Measurements from ENCODE around the gene LSM12.

The LSM12 gene

DNA sequence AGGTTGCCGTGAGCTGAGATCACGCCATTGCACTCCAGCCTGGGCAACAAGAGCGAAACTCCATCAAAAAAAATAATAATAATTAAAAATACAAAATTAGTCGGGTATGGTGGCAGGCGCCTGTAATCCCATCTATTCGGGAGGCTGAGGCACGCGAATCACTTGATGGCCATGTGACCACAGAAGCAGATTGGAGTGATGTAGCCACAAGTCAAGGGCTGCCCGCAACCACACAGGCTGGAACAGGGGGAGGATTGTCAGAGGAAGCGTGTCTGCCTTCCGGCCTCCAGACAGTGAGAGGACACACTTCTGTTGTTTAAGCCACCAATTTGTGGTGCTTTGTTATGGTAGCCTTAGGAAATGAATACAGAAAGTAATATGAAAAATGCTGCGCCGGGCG, 73.8 kb downstream of the LSM12 start:
- TF ChIP-seq, protein P1, sequence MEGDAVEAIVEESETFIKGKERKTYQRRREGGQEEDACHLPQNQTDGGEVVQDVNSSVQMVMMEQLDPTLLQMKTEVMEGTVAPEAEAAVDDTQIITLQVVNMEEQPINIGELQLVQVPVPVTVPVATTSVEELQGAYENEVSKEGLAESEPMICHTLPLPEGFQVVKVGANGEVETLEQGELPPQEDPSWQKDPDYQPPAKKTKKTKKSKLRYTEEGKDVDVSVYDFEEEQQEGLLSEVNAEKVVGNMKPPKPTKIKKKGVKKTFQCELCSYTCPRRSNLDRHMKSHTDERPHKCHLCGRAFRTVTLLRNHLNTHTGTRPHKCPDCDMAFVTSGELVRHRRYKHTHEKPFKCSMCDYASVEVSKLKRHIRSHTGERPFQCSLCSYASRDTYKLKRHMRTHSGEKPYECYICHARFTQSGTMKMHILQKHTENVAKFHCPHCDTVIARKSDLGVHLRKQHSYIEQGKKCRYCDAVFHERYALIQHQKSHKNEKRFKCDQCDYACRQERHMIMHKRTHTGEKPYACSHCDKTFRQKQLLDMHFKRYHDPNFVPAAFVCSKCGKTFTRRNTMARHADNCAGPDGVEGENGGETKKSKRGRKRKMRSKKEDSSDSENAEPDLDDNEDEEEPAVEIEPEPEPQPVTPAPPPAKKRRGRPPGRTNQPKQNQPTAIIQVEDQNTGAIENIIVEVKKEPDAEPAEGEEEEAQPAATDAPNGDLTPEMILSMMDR (IDR thresholded peaks at IDR 0.05; ENCODE audit: insufficient read depth, low read length, poor library complexity, severe bottlenecking): no peak
- no peak for TF ChIP-seq EZH2phosphoT487 (conservative IDR thresholded peaks at IDR 0.05; ENCODE audit: low read length)
- Histone ChIP-seq H4K20me1 (ENCODE audit: low read depth, low read length) (no peaks in the 10 kb centered on the region), H3K36me3 (ENCODE audit: low read length) (no peaks in the 10 kb centered on the region), H3K9me2 (replicated peaks; ENCODE audit: insufficient read depth, low read length) (no peaks in the 10 kb centered on the region), H3K9me3 (ENCODE audit: insufficient read depth, low read length) (no peaks in the 10 kb centered on the region), H3K9ac (ENCODE audit: low read length) (no peak overlapping the region), H3K27me3 (ENCODE audit: low read length) (no peaks in the 10 kb centered on the region), H3F3A (ENCODE audit: insufficient read depth) (no peaks in the 10 kb centered on the region), H3K27ac (ENCODE audit: low read depth, low read length) (no peak overlapping the region), H3K79me2 (ENCODE audit: insufficient read depth, low read length) (no peaks in the 10 kb centered on the region), H3K4me2 (ENCODE audit: low read depth, low read length, poor library complexity, severe bottlenecking) (no peak overlapping the region), H2AFZ (ENCODE audit: low read depth, low read length, severe bottlenecking) (no peak overlapping the region), H3K4me3 (ENCODE audit: insufficient read depth, low read length, poor library complexity, severe bottlenecking) (no peak overlapping the region)

DNA sequence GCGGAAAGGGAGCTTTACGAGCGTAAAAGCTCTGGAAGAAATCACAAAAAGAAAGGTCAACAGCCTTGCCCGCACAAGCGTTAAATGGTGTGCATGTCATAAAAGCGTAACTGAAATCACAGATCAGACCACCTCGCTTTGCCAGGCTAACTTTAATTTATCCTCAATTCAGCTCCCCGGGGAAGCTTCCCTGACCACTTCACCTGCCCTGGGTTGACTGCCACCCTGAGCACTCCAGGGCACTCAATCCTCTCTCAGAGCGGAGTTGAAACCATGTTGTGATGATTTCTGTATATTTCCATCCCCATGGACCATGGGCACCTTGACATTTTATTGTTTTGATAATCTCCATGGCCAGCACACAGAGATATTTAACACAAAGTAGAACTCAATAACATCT, 78.2 kb downstream of the LSM12 start:
- Histone ChIP-seq H3K9ac (ENCODE audit: low read length) (no peak overlapping the region), H3K9me2 (replicated peaks; ENCODE audit: insufficient read depth, low read length) (no peaks in the 10 kb centered on the region), H3K4me3 (ENCODE audit: insufficient read depth, low read length, poor library complexity, severe bottlenecking) (no peak overlapping the region), H4K20me1 (ENCODE audit: low read depth, low read length) (no peaks in the 10 kb centered on the region), H3K27ac (ENCODE audit: low read depth, low read length) (no peak overlapping the region), H3K27me3 (ENCODE audit: low read length) (no peaks in the 10 kb centered on the region), H3K9me3 (ENCODE audit: insufficient read depth, low read length) (no peaks in the 10 kb centered on the region), H3F3A (ENCODE audit: insufficient read depth) (no peaks in the 10 kb centered on the region), H3K36me3 (ENCODE audit: low read length) (no peaks in the 10 kb centered on the region), H3K79me2 (ENCODE audit: insufficient read depth, low read length) (no peaks in the 10 kb centered on the region), H2AFZ (ENCODE audit: low read depth, low read length, severe bottlenecking) (no peak overlapping the region), H3K4me2 (ENCODE audit: low read depth, low read length, poor library complexity, severe bottlenecking) (no peak overlapping the region)
- TF ChIP-seq, protein P1 (IDR thresholded peaks at IDR 0.05; ENCODE audit: insufficient read depth, low read length, poor library complexity, severe bottlenecking): no peak
- TF ChIP-seq EZH2phosphoT487 (conservative IDR thresholded peaks at IDR 0.05; ENCODE audit: low read length): no peak

DNA sequence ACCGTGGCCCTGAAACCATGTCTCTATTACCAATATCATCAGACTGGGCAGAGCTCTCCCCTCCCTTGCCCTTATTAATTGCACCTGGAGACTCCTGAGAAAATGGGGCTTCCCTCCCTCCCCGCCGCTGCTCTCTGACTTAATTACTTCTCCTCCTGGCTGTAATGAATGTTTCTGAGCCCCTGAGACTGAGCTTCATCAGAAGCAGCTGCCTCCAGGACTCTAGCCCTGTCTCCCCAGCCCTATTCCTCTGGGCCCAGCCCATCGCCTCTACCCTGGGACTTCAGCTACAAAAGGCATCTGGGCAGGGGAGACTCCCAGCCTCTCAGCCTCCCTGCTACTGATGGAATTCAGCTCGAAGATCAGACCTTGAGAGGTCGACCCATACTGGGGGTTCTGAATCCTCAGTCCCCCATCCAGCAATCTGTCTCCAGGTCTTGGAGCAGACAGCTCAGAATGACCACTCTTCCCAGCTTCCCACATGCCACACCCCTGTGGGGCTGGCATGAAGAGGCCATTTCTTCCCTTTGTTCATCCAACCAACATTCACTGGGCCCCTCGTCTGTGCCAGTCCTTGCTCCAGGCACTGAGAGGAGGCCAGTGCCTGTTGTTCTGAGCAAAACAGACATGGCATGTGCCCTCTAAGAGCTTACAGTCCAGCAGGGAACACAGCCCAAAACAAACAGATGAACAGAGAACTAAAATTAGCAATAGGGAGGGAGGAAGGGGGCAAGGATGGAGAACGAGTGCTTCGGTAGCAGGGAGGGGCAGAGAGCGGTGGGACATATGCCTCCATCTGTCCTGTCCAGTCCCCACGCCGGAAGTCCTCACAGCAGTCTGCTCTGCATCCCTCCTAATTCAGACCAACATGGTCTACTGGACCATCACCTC, 79.1 kb downstream of the LSM12 start:
- Histone ChIP-seq H3K9ac (ENCODE audit: low read length) (no peak overlapping the region), H3F3A (ENCODE audit: insufficient read depth) (no peaks in the 10 kb centered on the region), H3K27ac (ENCODE audit: low read depth, low read length) (no peak overlapping the region), H3K36me3 (ENCODE audit: low read length) (no peaks in the 10 kb centered on the region), H2AFZ (ENCODE audit: low read depth, low read length, severe bottlenecking) (no peak overlapping the region), H3K79me2 (ENCODE audit: insufficient read depth, low read length) (no peaks in the 10 kb centered on the region), H3K4me2 (ENCODE audit: low read depth, low read length, poor library complexity, severe bottlenecking) (no peak overlapping the region), H3K4me3 (ENCODE audit: insufficient read depth, low read length, poor library complexity, severe bottlenecking) (no peak overlapping the region), H3K9me3 (ENCODE audit: insufficient read depth, low read length) (no peaks in the 10 kb centered on the region), H4K20me1 (ENCODE audit: low read depth, low read length) (no peaks in the 10 kb centered on the region), H3K27me3 (ENCODE audit: low read length) (no peaks in the 10 kb centered on the region), H3K9me2 (replicated peaks; ENCODE audit: insufficient read depth, low read length) (no peaks in the 10 kb centered on the region)
- TF ChIP-seq EZH2phosphoT487 (conservative IDR thresholded peaks at IDR 0.05; ENCODE audit: low read length): no peak
- TF ChIP-seq, protein P1 (IDR thresholded peaks at IDR 0.05; ENCODE audit: insufficient read depth, low read length, poor library complexity, severe bottlenecking): no peak

Data from SU-DHL-6 (cell line).